Globus pallidus (tissue), 1 donor: Measurements from ENCODE around the gene NOCT.
A peak's percentile ranks its signal among the peaks of the same experiment; 100 is the strongest.
"Not testable (repeated sequence)": the region's sequence is repeated elsewhere in the genome, so short reads cannot be mapped to it uniquely, and the experiment has no call there.

Source experiments
- DNase-seq: peaks from one replicate; pipeline ENCODE4 v3.0.0-alpha.2; 2015; ENCODE audit warnings: low spot score

NOCT gene

DNA sequence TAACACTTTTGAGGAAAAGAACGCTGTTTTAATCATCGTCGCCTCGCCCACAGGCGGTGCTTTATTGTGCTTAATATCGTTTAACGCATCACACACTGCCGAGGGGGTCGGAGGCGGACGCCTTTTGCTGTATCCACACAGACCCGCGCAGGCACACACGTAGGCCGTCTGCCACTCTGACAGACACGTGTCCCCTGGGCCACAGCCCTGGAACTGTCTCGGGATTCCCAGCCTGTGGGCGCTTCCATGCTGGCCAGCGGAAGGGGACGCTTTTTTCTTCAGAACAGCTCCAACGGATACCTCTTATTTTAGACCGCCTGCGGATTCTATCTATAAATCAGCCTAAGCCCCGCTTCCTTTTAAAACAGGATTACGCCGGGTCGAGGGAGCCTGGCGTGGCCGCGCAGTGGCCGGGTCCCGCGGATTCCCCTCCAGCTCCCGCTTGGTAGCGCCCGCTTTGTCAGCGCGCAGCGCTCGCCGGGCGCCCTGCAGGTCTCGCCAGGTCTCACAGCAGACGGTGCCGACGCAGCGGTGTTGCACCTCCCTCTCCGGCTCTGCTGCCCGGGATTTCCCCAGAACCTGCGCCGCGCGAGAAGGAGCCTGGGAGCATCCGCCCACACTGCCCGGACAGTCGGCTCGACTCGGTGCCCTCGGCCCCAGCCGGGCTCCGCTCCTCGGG, at the start of gene NOCT:
Gene NOCT (plus strand): TSS at position 513 of the 679 bp plus-strand sequence. CDS start 201 bp downstream, outside the sequence.
- DNase-seq = peak; percentile 85

GRCh38 chr4:138967313-138967712, 48.3 kb upstream of the NOCT start:
- no peak for DNase-seq

- no peak for DNase-seq
Observed at GRCh38 chr4:138972956-138973801, 42.4 kb upstream of the NOCT start.

GRCh38 chr4:138975225-138975624, 40.4 kb upstream of the NOCT start:
- DNase-seq = no peak

DNA sequence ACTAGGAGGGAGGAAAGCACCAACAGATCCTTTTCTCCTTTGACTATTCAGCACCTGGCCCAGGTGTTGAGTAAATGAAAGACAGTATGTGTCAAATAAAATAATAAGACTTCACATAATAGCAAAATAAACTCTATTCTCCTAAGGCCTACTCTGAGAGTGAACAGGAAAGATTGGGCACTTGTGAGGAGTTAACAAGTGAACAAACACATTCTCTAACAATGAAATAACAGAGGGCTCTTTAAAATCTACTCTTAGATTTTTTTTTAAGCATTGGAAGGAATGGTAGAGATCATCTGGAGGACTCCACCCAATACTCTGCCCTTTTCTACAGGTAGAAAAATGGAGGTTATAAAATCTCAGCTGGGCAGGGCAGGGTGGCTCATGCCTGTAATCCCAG, 39.1 kb upstream of the NOCT start:
- no peak for DNase-seq

DNA sequence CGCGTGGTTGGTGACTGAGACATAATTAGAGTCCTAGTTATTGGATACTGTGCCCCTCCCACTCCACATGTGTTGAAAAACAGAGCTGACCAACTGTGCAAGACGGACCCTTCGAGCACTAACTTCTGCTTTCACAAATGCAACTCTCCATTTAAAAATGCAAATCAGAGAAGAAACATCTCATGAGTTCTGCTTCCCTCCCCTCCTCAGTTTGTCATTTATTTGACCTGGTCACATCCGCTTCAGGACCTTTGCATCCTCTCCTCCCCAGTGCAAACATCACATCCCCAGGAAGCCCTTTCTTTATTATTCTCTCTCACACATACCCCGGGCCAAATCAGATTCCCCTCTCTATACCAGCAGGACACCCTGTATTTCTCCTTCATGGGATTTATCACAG, 38.1 kb upstream of the NOCT start:
- DNase-seq = no peak

DNA sequence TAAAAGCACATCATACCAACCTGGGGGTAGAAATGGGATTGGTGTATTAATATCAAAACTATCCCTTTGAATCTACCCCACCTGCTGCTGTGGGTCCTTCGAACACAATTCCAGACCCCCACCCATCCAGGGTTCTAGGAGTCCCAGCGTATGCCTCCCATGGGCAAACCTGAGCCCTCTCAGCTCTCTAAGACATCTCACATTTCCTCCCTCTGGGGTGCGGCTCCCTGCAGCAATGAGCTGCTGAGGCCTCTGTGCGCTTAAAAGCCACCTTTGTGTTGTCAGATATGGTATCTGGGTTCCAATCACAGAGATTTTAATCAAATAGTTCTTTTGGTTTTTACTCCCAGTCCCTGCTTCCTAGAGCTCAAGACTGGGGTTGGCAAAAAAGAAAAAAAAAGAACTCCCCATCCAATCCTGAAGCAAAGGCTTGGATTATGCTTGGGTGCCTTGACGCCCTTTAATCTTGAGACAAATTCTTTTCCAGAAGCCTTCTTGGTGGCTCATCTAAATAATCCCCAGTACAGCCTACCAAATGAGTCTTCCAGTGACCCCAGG, 37.5 kb upstream of the NOCT start:
- no peak for DNase-seq

DNA sequence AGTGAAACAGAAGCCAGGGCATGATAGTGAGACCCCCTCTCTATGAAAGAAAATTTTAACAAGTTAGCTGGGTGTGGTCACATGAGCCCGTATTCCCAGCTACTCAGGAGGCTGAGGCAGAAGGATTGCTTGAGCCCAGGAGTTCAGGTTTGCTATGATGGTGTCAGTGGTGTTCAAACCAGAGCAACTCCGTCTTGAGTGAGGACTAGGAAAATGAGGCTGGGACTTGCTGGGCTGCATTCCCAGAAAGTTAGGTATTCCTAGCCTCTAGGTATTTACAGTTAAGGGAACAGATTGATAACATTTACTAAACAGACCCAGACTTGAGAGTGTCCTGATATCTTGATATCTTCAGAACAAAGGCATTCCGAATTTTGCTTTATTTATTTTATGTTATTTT, 37.0 kb upstream of the NOCT start:
- DNase-seq = no peak

GRCh38 chr4:138979742-138980141, 35.8 kb upstream of the NOCT start:
- DNase-seq = no peak

GRCh38 chr4:138981930-138982390, 33.6 kb upstream of the NOCT start:
- DNase-seq = peak; percentile 68

- no peak for DNase-seq
Observed at GRCh38 chr4:138982754-138983153, 32.8 kb upstream of the NOCT start.

DNA sequence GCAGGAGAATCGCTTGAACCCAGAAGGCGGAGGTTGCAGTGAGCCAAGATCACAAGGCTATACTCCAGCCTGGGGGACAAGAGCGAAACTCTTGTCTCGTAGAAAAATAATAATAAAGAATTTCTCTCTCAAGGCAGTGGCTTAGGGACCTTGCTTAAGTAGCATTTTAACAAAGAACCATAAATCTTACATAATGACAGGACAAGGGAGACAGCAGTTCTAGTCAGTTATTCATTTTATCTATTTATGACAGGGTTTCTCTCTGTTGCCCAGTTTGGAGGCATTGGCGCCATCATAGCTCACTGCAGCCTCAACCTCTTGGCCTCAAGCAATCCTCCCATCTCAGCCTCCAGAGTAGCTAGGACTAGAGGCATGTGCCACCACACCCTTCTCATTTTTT, 31.9 kb upstream of the NOCT start:
- DNase-seq = no peak

- DNase-seq = no peak
Observed at GRCh38 chr4:138984647-138985046, 30.9 kb upstream of the NOCT start.

DNA sequence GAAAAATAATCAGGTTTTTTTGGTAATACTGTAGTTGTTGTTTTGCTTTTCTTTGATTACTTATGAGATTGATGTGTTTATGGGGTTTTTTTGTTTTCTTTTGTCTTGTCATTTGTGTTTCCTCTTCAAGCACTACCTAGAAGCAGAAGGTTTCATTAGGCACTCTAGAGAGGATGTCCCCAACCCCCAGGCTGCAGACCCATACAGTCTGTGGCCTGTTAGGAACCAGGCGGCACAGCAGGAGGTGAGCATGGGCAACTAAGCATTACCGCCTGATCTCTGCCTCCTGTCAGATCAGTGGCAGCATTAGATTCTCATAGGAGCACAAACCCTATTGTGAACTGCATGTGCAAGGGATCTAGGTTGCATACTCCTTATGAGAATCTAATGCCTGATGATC, 22.9 kb upstream of the NOCT start:
- DNase-seq = no peak

DNA sequence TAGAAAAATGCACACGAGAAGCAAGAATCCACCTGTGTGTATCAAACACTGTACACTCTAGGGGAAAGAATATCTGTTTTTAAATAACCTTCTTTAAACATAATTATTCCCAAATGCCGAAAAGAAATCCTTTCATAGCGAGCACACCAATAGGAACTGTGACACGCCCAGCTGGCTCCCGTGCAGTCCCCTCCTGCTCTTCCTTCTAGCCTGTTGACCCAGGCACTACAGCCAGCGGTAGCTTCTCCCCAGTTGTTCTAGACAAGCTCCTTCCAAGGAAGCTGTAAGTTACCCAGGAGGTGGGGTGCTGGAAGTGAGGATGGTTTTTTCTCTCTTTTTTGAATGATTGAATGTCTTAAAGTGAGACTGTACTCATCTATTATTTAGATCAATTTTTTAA, 19.5 kb upstream of the NOCT start:
- DNase-seq = no peak

DNA sequence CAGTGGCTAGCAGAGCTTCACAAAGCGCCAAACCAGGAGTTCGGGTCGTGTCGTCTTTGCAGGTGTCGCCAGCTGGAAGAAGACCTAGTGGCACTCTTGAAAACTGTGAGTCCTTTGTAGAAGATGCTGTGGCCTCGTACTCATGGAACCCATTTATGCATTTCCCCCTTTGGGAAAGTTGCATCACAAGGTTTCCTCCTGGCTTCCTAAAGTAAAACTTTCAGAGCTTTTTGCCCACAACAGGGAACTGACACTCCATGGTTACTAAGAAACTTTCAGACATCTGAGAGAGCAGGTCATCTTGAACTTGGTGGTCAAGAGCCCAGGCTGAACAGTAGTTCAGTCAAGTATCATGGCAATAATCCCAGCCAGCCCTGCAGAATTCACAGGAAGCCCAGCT, 15.9 kb upstream of the NOCT start:
- no peak for DNase-seq

DNA sequence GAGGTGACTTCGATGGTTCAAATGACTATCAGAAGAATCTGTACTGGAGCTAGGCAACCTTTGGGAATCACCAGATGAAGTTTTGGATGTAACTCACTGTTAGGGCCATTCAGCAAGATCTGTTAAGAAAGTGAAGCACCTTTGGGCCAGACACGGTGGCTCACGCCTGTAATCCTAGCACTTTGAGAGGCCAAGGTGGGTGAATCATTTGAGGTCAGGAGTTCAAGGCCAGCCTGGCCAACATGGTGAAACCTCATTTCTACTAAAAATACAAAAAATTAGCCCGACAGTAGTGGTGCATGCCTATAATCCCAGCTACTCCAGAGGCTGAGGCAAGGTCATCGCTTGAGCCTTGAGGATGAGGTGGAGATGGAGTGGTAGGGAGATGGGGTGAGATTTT, 15.4 kb upstream of the NOCT start:
- not testable (repeated sequence) for DNase-seq

DNA sequence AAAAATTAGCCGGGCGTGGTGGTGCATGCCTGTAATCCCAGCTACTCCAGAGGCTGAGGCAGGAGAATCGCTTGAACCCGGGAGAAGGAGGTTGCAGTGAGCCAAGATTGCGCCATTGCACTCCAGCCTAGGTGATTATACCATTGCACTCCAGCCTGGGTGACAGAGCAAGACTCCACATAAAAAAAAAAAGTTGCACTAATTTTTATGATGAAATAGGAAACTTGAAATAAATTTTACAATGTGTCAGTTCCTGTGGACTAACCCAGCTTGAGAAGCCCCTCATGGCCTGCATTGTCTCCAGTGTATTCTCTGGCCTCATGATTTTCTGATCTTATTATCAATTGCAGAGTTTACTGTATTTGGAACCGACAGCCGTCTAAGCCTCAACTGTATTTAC, 14.2 kb upstream of the NOCT start:
- not testable (repeated sequence) for DNase-seq

DNA sequence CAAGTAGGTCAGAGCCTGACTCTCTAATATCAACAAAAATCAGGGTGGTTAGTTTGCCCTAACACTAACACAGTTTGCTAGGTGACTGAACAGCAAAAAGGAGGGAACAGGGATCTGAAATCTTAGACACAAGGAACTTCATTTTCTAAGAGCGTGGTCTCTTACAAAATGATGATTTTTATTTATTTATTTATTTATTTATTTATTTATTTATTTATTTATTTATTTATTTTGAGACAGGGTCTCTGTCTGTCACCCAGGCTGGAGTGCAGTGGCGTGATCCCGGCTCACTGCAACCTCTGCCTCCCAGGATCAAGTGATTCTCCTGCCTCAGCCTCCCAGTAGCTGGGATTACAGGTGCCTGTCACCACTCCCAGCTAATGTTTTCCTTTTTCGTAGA, 11.9 kb upstream of the NOCT start:
- not testable (repeated sequence) for DNase-seq

- DNase-seq = no peak
Observed at GRCh38 chr4:139005774-139006173, 9.8 kb upstream of the NOCT start.

DNA sequence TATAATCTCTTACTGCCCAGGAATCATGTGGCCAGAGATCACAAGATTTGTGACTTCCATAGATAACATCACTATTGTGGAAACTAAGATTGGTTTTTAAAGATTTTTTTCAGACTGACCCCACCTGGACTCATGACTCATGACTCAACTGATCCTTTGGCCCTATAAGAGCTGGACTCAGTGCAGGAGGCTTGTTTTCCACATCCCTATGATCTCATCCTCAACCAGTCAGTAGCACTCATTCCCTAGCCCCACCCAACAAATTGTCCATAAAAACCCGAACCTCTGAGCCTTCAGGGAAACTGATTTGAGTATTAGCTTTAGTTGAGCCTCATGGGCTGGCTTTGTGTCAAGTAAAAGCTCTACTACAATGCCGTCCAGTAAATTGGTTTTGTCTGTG, 7.9 kb upstream of the NOCT start:
- no peak for DNase-seq

DNA sequence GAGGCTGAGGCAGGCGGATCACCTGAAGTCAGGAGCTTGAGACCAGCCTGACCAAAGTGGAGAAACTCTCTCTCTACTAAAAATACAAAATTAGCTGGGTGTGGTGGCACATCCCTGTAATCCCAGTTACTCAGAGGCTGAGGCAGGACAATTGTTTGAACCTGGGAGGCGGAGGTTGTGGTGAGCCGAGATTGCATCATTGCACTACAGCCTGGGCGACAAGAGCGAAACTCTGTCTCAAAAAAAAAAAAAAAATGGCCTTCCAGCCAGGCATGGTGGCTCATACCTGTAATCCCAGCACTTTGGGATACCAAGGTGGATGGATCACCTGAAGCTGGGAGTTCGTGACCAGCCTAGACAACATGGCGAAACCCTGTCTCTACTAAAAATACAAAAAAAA, 7.3 kb upstream of the NOCT start:
- not testable (repeated sequence) for DNase-seq

- no peak for DNase-seq
Observed at GRCh38 chr4:139009702-139010101, 5.9 kb upstream of the NOCT start.
